ENCODE measurements around the gene LRP10. TPM values are rescaled to one million over a fixed set of nuclear protein-coding genes. Genes with fewer than 3 reads are reported as not detected.
"Not testable (repeated sequence)": the region's sequence is repeated elsewhere in the genome, so short reads cannot be mapped to it uniquely, and the experiment has no call there.

LRP10 gene
- total RNA-seq, 1 donor from 2014 or later, result 315 TPM

DNA sequence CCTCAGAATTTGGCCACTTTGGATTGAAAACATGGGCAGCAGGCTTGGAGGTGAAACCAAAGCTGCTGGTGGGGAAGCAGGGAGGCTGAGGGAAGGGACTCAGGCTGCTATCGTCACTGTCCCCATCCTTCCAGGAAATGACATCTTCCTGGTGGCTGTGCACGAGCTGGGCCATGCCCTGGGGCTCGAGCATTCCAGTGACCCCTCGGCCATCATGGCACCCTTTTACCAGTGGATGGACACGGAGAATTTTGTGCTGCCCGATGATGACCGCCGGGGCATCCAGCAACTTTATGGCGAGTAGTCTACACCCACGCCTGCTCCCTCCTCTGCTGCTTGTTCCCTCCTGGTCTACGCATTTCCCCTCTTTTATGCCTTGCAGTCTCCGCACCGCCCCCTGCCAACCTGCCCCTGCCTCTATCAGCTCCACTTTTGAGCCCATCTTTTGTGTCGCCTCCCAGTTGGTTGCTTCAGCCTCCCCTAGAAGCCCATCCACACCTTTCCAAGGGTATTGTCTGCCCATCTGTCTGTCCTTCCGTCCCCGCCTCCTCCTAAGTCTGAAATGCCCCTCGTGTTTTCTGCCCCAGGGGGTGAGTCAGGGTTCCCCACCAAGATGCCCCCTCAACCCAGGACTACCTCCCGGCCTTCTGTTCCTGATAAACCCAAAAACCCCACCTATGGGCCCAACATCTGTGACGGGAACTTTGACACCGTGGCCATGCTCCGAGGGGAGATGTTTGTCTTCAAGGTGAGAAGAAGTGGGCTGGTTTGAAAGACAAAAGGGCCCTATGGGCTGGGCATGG, 28.2 kb upstream of the LRP10 start:
- no peak for DNase-seq (ENCODE audit: low spot score)

DNA sequence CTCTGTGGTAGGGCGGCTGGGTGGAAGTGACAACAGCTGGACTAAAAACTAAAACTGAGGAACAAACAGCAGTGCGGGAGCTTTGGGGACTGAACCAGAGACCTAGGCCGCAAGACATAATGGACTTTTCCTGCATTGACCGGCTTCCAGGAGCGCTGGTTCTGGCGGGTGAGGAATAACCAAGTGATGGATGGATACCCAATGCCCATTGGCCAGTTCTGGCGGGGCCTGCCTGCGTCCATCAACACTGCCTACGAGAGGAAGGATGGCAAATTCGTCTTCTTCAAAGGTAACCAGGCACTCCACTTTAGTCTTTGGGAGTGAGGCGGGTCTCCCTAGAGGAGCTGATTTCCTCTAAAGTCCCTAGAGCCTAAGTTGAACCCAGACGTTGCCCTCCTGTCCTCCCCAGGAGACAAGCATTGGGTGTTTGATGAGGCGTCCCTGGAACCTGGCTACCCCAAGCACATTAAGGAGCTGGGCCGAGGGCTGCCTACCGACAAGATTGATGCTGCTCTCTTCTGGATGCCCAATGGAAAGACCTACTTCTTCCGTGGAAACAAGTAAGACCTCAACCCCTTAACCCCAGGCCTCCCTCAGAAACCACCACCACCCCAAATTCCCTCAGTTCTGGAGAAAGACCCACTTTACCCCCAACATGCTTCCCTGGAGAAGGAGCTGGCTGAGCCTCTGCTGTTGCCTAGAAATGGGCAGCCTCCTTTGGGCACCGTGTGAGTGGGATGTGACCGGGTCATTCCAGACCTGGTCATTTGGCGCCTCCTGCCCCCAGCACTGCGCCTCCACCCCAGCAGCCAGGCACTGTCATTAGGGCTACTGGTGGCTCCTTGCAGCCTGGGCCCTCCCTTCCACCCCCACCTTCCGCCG, 27.1 kb upstream of the LRP10 start:
- no peak for DNase-seq (ENCODE audit: low spot score)

DNA sequence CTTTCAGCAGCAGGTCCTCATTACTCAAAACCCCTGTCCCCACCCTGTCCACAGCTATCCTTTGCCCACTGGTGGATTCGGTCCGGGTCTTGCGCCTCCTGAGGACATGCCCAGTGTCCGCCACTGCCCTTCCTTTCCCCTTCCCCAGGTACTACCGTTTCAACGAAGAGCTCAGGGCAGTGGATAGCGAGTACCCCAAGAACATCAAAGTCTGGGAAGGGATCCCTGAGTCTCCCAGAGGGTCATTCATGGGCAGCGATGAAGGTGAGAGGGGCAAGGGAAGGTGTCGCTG, 26.5 kb upstream of the LRP10 start:
- DNase-seq (ENCODE audit: low spot score), result no peak

DNA sequence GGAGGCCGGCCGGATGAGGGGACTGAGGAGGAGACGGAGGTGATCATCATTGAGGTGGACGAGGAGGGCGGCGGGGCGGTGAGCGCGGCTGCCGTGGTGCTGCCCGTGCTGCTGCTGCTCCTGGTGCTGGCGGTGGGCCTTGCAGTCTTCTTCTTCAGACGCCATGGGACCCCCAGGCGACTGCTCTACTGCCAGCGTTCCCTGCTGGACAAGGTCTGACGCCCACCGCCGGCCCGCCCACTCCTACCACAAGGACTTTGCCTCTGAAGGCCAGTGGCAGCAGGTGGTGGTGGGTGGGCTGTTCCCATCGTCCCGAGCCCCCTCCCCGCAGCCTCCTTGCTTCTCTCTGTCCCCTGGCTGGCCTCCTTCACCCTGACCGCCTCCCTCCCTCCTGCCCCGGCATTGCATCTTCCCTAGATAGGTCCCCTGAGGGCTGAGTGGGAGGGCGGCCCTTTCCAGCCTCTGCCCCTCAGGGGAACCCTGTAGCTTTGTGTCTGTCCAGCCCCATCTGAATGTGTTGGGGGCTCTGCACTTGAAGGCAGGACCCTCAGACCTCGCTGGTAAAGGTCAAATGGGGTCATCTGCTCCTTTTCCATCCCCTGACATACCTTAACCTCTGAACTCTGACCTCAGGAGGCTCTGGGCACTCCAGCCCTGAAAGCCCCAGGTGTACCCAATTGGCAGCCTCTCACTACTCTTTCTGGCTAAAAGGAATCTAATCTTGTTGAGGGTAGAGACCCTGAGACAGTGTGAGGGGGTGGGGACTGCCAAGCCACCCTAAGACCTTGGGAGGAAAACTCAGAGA, 25.5 kb upstream of the LRP10 start:
- no peak for DNase-seq (ENCODE audit: low spot score)

DNA sequence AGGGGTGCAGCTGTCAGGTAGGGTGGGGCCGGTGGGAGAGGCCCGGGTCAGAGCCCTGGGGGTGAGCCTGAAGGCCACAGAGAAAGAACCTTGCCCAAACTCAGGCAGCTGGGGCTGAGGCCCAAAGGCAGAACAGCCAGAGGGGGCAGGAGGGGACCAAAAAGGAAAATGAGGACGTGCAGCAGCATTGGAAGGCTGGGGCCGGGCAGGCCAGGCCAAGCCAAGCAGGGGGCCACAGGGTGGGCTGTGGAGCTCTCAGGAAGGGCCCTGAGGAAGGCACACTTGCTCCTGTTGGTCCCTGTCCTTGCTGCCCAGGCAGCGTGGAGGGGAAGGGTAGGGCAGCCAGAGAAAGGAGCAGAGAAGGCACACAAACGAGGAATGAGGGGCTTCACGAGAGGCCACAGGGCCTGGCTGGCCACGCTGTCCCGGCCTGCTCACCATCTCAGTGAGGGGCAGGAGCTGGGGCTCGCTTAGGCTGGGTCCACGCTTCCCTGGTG, 24.7 kb upstream of the LRP10 start:
- DNase-seq (ENCODE audit: low spot score), result no peak

DNA sequence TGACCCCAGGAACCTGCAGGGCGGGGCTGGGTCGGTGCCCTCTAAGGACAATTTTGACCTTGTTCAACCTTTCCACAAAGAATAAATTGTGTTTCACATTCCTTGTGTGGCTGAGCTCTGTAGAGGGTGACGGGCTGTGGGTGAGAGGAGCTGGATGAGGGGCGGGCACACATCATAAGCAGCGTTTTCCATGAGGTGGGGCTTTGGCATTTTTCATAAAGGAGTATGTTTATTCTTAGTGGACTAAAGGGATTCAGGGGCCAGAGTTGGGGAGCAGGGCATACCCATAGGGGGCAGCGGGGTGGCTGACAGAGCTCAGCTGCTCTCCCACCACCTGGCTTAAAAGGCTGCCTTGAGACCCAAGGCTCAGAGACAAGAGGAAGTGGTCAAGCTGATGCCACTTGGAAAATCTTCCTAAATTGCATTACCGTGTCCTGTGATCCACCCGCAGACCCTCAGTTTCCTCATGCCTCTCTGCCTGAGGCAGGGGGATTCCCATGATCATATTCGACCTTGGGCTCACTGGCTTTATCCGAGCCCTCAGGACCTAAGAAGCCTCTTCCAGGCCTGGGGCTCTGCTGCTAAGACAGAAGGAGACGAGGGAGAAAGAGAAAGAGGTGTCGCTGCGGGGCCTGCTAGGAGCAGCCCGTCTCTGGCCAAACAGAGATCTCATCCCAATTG, 23.7 kb upstream of the LRP10 start:
- no peak for DNase-seq (ENCODE audit: low spot score)

DNA sequence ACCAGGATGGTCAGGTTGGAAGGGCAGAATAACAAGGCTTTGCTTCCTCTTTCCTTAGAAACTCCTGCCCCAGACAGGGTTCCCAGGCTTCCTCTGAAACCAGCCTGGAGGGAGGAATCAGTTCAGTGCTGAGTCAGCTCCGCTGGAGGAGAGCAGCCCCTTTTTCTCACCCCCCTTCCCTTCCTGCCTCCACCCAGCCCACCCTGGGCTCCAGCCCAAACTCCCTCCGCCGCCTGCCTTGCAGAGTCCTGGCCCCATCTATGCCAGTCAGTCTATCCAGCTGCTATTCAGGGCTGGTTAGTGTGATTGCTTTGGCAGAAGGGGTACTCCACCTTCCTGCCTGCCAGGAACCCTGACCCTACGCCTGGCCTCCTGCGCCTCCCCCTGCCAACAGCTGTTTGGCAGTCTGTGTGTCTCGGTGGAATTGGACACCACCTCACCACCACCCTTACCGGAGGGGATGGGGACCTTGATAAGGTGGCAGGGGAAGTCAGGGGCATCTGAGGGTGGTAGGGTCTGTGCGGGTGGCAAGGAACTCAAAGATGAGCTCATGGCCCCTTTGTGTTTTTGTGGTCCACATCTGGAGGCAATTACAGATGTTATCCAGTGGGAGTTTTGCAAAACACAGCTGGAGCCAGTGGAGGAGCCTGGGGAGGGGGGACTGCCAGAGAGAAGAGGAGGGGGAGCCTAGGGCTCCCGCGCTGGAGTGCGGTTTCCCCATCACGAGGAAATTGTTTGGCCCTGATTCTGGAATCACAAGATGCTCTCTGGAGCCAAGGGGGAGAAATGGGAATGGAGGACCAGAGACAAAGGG, 23.0 kb upstream of the LRP10 start:
- DNase-seq (ENCODE audit: low spot score), result peak; percentile 65

DNA sequence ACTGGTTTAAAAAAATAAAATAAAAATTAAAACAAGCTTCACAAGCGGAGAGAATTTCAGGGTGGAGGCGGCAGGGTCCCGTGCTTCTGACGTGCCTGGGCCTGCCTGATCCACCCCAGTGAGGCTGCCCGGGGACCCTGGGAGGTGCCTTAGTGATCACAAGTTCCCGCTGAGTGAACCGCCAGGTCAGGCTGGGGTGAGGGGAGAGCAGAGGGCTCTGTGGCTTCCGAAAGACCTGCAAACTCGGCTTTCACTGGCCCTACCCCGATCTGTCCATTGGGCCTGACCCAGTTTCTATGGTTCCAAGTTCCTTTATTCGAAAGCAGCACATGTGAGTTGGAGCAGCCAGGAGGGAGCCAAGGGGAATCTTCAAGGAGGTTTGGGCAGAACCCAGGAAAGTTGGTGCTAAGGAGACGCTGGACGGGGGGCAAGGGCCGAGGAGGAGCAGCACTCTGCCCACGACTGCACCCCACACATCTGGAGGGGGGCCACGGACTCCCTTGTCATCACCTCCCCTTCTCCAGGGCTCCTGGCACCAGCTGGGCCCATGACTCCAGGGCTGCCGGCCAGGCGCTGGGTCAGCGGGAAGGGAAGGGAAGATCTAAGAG, 22.2 kb upstream of the LRP10 start:
- peak; percentile 43 for DNase-seq (ENCODE audit: low spot score)

DNA sequence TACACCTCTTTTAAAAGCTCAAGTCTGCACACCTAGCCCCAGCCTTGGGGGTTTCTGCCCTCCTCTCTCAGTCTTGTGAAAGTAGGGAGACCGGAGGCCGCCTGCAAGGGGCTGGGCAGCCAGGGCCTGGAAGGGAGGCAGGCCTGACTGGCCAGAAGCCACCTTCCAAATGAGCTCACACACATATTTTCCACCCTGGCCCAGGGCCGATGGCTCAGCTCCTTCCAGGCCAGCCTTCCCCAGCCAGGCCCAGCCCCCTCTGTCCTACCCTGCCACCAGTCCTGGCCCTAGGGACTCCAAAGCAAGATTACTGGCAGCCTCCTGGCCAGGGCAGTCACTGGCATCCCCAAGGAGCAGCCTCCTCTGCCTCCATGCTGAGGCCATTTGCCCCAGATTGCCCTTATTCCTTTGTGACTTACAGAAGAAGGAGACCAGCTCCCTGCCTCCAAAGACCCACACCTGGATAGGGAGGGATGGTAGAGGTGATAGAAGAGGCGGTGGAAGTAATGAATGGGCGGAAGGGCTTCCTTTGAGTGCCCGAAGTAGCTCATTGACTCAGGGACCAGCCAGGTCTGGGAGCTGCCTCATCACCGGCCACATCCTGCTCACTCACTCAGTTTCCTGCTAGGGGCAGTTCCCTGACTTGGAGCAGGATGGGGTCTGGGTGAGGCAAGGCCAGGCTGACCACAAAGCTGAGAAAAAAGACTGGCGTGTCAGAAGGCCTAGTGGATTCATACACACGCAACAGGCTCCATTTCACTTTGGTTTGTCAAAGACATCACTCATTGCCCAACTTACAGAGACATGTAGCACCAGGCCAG, 20.4 kb upstream of the LRP10 start:
- DNase-seq (ENCODE audit: low spot score), result peak; percentile 83

DNA sequence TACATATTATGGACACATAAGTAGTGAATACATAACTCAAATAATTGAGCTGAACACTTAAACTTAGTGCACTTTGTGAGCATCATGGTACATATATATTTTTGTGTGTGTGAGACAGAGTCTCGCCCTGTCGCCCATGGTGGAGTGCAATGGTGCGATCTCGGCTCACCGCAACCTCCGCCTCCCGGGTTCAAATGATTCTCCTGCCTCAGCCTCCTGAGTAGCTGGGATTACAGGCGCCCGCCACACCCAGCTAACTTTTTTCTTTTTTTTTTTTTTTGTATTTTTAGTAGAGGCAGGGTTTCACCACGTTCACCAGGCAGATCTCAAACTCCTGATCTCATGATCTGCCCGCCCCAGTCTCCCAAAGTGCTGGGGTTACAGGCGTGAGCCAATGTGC, 19.4 kb upstream of the LRP10 start:
- DNase-seq (ENCODE audit: low spot score), result not testable (repeated sequence)

DNA sequence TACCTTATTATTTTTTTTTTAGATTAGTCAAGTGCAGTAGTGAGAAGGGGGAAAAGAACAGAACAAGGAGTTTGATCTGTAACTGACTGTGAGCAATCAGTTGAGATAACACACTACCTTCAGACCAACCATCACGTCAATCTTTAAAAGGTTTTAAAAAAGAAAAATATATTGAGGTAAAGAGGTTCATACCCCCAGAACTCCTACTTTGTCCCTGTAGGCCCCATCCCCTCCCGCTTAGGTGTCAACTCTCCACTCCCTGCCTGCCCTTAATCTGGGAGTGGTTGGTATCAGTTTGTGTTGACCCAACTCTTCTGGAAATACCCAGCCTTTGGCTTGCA, 19.0 kb upstream of the LRP10 start:
- DNase-seq (ENCODE audit: low spot score), result no peak

DNA sequence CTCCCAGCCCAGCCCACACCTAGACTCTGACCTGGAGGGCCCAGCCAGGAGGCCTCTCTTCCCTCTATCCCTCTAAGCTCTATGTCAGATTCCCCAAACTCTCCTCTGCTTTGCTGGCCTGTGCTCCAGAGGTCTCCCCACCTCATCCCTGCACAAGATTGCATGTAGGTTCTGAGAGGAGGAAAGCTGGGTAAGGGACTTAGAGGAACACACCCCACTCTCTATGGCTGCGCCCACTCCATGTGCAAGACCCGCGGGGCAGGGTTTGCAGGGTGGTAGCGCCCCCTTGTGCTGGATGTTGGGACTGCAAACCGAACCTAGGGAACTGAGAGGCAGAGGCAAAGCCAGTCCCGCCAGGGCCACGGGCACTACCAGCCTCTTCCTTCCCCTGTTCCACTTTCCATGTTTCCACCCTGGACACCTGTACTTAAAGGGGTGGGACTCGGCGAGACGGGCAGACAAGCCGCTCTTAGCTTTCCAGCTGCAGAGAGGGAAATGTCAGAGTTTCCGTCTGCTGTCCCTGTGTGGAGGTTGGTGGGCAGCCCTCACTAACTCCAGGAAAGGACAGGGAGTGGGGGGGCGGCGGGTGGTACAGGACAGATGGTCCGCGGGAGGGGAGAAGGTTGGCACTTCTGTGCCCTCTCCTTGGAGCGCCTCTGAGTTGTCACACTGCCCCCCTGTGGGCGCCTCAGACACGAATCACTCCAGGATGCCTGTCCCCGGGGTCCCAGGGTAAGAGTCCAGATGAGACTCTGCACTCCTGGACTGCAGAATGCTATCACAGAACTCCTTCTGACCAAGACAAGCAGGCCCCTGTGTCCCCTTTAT, 18.4 kb upstream of the LRP10 start:
- DNase-seq (ENCODE audit: low spot score), result peak; percentile 92

DNA sequence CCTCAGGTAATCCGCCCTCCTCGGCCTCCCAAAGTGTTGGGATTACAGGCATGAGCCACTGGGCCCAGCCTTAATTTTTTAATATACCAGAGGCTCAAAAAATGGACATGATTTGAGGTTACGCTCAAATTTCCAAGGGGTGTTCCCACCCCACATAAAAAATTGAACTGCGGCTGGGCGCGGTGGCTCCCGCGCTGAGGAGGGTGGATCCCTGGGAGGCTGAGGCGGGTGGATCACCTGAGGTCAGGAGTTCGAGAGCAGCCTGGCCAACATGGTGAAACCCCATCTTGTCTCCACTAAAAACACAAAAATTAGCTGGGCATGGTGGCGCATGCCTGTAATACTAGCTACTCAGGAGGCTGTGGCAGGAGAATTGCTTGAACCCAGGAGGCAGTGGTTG, 17.2 kb upstream of the LRP10 start:
- DNase-seq (ENCODE audit: low spot score), result not testable (repeated sequence)

DNA sequence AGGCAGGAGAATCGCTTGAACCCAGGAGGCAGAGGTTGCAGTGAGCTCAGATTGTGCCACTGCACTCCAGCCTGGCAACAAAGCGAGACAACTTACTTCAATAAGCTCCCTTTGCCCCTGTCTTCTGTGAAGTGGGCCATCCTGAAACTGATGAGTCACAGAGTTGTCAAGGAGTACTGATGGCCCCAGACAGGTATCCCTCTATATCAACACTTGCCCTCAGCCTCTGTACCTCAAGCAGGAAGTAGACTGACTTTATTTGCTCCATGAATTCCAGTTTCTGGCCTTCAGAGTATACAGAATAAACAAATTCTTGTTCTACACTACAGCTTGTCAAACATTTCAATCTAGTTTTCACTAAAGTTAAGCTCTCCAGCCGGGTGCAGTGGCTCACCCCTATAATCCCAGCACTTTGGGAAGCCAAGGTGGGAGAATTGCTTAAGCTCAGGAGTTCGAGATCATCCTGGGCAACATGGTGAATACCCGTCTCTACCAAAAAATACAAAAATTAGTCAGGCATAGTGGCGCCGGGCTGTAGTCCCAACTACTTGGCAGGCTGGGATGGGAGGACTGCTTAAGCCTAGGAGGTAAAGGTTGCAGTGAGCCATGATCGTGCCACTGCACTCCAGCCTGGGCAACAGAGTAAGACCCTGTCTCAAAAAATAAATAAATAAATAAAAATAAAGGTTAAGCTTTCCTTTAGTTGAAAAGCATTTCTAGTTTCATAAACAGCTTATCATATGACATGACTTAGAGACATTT, 16.4 kb upstream of the LRP10 start:
- DNase-seq (ENCODE audit: low spot score), result no peak

DNA sequence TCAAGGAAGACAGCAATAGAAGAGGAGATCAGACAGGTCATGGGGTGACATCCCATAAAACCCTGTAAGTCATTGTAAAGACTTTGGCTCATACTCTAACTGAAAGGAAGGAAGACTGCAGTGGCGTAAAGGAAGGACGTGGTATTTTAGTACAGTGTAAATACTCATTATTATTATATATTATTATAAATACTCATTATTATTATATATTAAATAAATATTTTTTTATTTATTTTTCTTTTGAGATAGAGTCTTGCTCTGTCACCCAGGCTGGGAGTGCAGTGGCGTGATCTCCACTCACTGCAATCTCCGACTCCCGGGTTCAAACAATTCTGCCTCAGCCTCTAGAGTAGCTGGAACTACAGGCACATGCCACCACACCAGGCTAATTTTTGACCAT, 15.1 kb upstream of the LRP10 start:
- DNase-seq (ENCODE audit: low spot score), result no peak

DNA sequence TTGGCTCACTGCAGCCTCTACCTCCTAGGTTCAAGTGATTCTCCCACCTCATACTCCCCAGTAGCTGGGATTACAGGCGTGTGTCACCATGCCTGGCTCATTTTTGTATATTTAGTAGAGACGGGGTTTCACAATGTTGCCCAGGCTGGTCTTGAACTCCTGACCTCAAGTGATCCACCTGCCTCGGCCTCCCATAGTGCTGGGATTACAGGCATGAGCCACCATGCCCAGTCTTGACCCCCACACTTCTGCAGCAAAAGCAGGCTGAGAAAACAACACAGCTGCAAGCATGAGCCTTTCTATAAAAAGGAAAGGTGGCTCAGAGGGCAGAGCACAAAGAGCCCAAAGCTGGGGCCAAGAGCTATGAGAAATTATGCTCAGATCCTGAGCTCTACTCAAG, 11.2 kb upstream of the LRP10 start:
- not testable (repeated sequence) for DNase-seq (ENCODE audit: low spot score)

DNA sequence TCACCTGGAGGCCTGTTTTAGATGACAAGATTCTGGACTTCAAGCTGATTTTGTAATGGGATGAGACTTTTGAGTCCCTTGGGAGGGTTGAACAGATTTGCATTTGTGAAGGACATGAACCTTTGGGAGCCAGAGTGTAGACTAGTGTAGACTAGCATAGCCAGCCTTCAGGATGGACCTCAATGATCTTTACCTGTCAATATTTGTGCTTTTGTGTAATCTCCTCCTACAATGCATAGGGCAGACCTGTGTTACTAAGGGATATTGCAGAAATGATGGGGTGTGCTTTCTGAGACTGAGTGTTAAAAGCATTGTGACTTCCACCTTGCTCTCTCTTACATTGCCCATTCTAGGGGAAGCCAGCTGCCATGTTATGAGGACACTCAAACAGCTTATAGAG, 9.9 kb upstream of the LRP10 start:
- DNase-seq (ENCODE audit: low spot score), result no peak

DNA sequence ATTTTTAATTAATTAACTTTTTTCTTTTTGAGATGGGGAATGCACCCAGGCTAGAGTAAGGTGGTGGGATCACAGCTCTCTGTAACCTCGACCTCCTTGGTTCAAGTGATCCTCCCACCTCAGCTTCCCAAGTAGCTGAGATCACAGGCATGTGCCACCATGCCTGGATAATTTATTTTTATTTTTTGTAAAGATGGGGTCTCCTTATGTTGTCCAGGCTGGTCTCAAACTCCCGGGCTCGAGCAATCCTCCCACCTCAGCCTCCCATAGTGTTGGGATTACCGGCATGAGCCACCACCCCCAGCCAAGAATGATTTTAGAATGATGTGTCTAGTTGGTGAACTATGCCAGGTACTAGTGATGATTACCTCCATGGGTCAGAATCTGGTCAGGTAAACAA, 6.6 kb upstream of the LRP10 start:
- no peak for DNase-seq (ENCODE audit: low spot score)

All from mucosa of gallbladder (tissue), 1 donor.